H1 (cell line): ENCODE results near the gene GLYR1. TPM values are rescaled to one million over a fixed set of nuclear protein-coding genes. Genes with fewer than 3 reads are reported as not detected.

Experiments used
- CTCF ChIA-PET: fragments of 300-600 bp; sonication (Branson Sonifier 250); formaldehyde crosslinking; loops from one replicate; lab custom pipeline; 2021; ENCODE audit not compliant: partially characterized antibody; lab: Charles Lee
- POLR2A ChIA-PET: fragments of 300-600 bp; sonication (Branson Sonifier 250); formaldehyde crosslinking; loops from one replicate; lab custom pipeline; 2021; ENCODE audit warnings: inconsistent platforms; ENCODE audit not compliant: partially characterized antibody; lab: Charles Lee
- DNase-seq, 2 experiments: peaks; one replicate each; pipeline versions ENCODE4 v3.0.0 to v3.0.0-alpha.2; 2010 to 2022; ENCODE audit warnings: low spot score in 2 of 2, low read depth in 1 of 2, mixed read lengths in 1 of 2
- FAIRE-seq: peaks from 2 replicates; lab custom pipeline; 2011; peaks lifted over from hg19 to GRCh38; lab: Jason Lieb, UNC
- H2AFZ ChIP-seq: 2 replicates; pipeline ENCODE4 v1.8.1; 2012; ENCODE audit warnings: low read length, inconsistent platforms
- H2AK5ac ChIP-seq: 2 replicates; pipeline ENCODE4 v1.6.1; 2013; ENCODE audit warnings: low read depth, low read length
- H2BK120ac ChIP-seq: replicated peaks from 2 replicates; pipeline ENCODE3; 2013; ENCODE audit warnings: low read depth, low read length, inconsistent platforms
- H2BK12ac ChIP-seq: 2 replicates; pipeline ENCODE4 v1.6.1; 2013; ENCODE audit warnings: low read depth, low read length
- H2BK15ac ChIP-seq: 2 replicates; pipeline ENCODE4 v1.6.1; 2013; ENCODE audit warnings: low read length
- H2BK20ac ChIP-seq: 2 replicates; pipeline ENCODE4 v1.6.1; 2013; ENCODE audit warnings: low read length
- H2BK5ac ChIP-seq: 2 replicates; pipeline ENCODE4 v1.6.1; 2013; ENCODE audit warnings: low read depth, low read length
- H3K14ac ChIP-seq: 2 replicates; pipeline ENCODE4 v1.6.1; 2013; ENCODE audit warnings: inconsistent platforms; ENCODE audit not compliant: insufficient read length
- H3K18ac ChIP-seq: 2 replicates; pipeline ENCODE4 v1.6.1; 2013; ENCODE audit warnings: low read length; ENCODE audit errors: extremely low read depth
- H3K23ac ChIP-seq: 2 replicates; pipeline ENCODE4 v1.6.1; 2013; ENCODE audit warnings: inconsistent platforms; ENCODE audit not compliant: insufficient read length
- H3K23me2 ChIP-seq: 2 replicates; pipeline ENCODE4 v1.6.1; 2013; ENCODE audit warnings: low read depth, low read length
- H3K27ac ChIP-seq: 2 replicates; pipeline ENCODE4 v1.6.1; 2011; ENCODE audit warnings: low read depth, low read length, inconsistent platforms
- H3K27me3 ChIP-seq, 4 experiments: replicated peaks in 1 of 4; 1 replicate in 1 of 4; 2 replicates in 3 of 4; pipeline versions ENCODE4 v1.6.1 to v1.8.1; 2011 to 2013; ENCODE audit warnings: low read length in 3 of 4, mild to moderate bottlenecking in 3 of 4, inconsistent platforms in 2 of 4, mixed read lengths in 2 of 4, moderate library complexity in 1 of 4; ENCODE audit not compliant: control insufficient read depth in 3 of 4, insufficient read depth in 3 of 4; ENCODE audit errors: extremely low read depth in 1 of 4
- H3K36me3 ChIP-seq, 4 experiments: 2 replicates each; pipeline versions ENCODE4 v1.6.1 to v1.8.1; 2011 to 2013; ENCODE audit warnings: mild to moderate bottlenecking in 4 of 4, low read length in 3 of 4, moderate library complexity in 2 of 4, control low read depth in 1 of 4, inconsistent platforms in 1 of 4; ENCODE audit not compliant: insufficient read depth in 4 of 4, control insufficient read depth in 2 of 4
- H3K4ac ChIP-seq: replicated peaks from 2 replicates; pipeline ENCODE3; 2013; ENCODE audit warnings: low read length, low read depth, mixed read lengths, inconsistent platforms; ENCODE audit not compliant: insufficient read length
- H3K4me1 ChIP-seq, 4 experiments: replicated peaks in 1 of 4; 1 replicate in 1 of 4; 2 replicates in 3 of 4; pipeline versions ENCODE4 v1.6.1 to v1.8.1; 2011 to 2013; ENCODE audit warnings: low read length in 3 of 4, inconsistent platforms in 2 of 4, mixed read lengths in 1 of 4; ENCODE audit not compliant: insufficient read depth in 4 of 4, control insufficient read depth in 3 of 4
- H3K4me2 ChIP-seq, 2 experiments: 2 replicates each; pipeline versions ENCODE4 v1.6.1 to v1.8.1; 2011 to 2013; ENCODE audit warnings: low read depth in 2 of 2, low read length in 2 of 2, control low read depth in 1 of 2, inconsistent platforms in 1 of 2, mild to moderate bottlenecking in 1 of 2; ENCODE audit not compliant: insufficient read depth in 1 of 2
- H3K4me3 ChIP-seq, 4 experiments: fragments of 200-600, 300-600 bp in 1 of 4; sonication (generic), shearing (Covaris generic), sonication (Bioruptor Twin) in 1 of 4; 2 replicates each; pipeline versions ENCODE4 v1.5.1 to v1.8.1; 2011 to 2016; ENCODE audit warnings: low read length in 4 of 4, low read depth in 3 of 4, control low read depth in 2 of 4, inconsistent platforms in 2 of 4, mild to moderate bottlenecking in 2 of 4, mixed read lengths in 1 of 4, moderate library complexity in 1 of 4; ENCODE audit not compliant: insufficient read depth in 2 of 4; ENCODE audit errors: extremely low read depth in 1 of 4
- H3K56ac ChIP-seq: replicated peaks from 2 replicates; pipeline ENCODE3; 2013; ENCODE audit warnings: low read depth, mild to moderate bottlenecking, mixed read lengths, low read length, inconsistent platforms; ENCODE audit not compliant: insufficient read length
- H3K79me1 ChIP-seq: 2 replicates; pipeline ENCODE4 v1.6.1; 2013; ENCODE audit warnings: low read depth, low read length, control low read depth
- H3K79me2 ChIP-seq, 2 experiments: 2 replicates each; pipeline versions ENCODE4 v1.6.1 to v1.8.1; 2012 to 2013; ENCODE audit warnings: low read length in 2 of 2, mild to moderate bottlenecking in 2 of 2, inconsistent platforms in 1 of 2; ENCODE audit not compliant: insufficient read depth in 2 of 2, control insufficient read depth in 1 of 2
- H3K9ac ChIP-seq, 4 experiments: replicated peaks in 1 of 4; 1 replicate in 1 of 4; 2 replicates in 3 of 4; pipeline versions ENCODE4 v1.6.1 to v1.8.1; 2011 to 2013; ENCODE audit warnings: low read depth in 3 of 4, low read length in 3 of 4, control low read depth in 2 of 4, mild to moderate bottlenecking in 2 of 4, moderate library complexity in 2 of 4, inconsistent platforms in 1 of 4; ENCODE audit errors: extremely low read depth in 1 of 4
- H3K9me3 ChIP-seq, 2 experiments: 2 replicates each; pipeline versions ENCODE4 v1.6.1 to v1.8.1; 2012 to 2013; ENCODE audit warnings: mild to moderate bottlenecking in 2 of 2, moderate library complexity in 2 of 2, control low read depth in 1 of 2, inconsistent platforms in 1 of 2, low read depth in 1 of 2, low read length in 1 of 2, mixed read lengths in 1 of 2; ENCODE audit not compliant: insufficient read depth in 2 of 2
- H4K20me1 ChIP-seq, 2 experiments: replicated peaks in 1 of 2; 2 replicates each; pipeline versions ENCODE3 to v1.8.1; 2011 to 2013; ENCODE audit warnings: inconsistent platforms in 2 of 2, low read length in 2 of 2, mild to moderate bottlenecking in 1 of 2; ENCODE audit not compliant: insufficient read depth in 2 of 2, control insufficient read depth in 1 of 2
- H4K5ac ChIP-seq: 2 replicates; pipeline ENCODE4 v1.6.1; 2013; ENCODE audit warnings: low read length, low read depth, mixed read lengths, inconsistent platforms; ENCODE audit not compliant: insufficient read length
- H4K8ac ChIP-seq: 2 replicates; pipeline ENCODE4 v1.8.0; 2013; ENCODE audit warnings: mild to moderate bottlenecking, moderate library complexity, low read length, inconsistent platforms; ENCODE audit not compliant: insufficient read depth; ENCODE audit errors: extremely low read depth
- H4K91ac ChIP-seq: replicated peaks from 2 replicates; pipeline ENCODE3; 2013; ENCODE audit warnings: low read length, mixed read lengths, inconsistent platforms; ENCODE audit not compliant: insufficient read length
- NANOG ChIP-seq: IDR thresholded peaks from 2 replicates; pipeline ENCODE4 v1.6.1; 2011; ENCODE audit warnings: low read length, low read depth, mild to moderate bottlenecking, inconsistent platforms; ENCODE audit not compliant: insufficient read depth, poor library complexity, severe bottlenecking
- WGBS, 2 experiments: shearing (Covaris generic) in 1 of 2; methylation state at CpG; one replicate each; pipeline versions ENCODE4 v1.1.6 to v1.1.7; 2013 to 2015; ENCODE audit warnings: low lambda C conversion rate in 2 of 2, mixed read lengths in 2 of 2, inconsistent platforms in 1 of 2, low coverage in 1 of 2, missing lambda C conversion rate in 1 of 2; ENCODE audit not compliant: insufficient replicate concordance in 2 of 2, insufficient coverage in 1 of 2, insufficient read length in 1 of 2; ENCODE audit errors: extremely low coverage in 1 of 2, missing lambda C conversion rate in 1 of 2; 5-methylcytosine and 5-hydroxymethylcytosine counted together
- polyA plus RNA-seq, 7 experiments: library from polyadenylated mRNA; depleted of rRNA in 3 of 7; stranded (reverse) in 5 of 7; unstranded in 2 of 7; fragments of >200 nt in 5 of 7; fragments of 200-250 nt in 2 of 7; gene quantifications; 1 replicate in 5 of 7; 2 replicates in 1 of 7; 4 replicates in 1 of 7; pipeline versions ENCODE4 v1.2.1 to v1.2.3, GENCODE V29; 2011 to 2013; ENCODE audit warnings: missing spikeins in 2 of 7, mixed read lengths in 2 of 7
- total RNA-seq: library from RNA; stranded (reverse); fragmentation: NEBNext Ultra II Directional; extraction: Animal tissue kit (Norgen Biotek cat#: 25700); gene quantifications from 2 replicates; pipeline ENCODE4 v1.2.1, GENCODE V29; 2021

The GLYR1 gene
- total and polyA plus RNA-seq, 2 of the 8 experiments (the other 6 are each of a cell fraction or from before 2014, with no cell fraction given) = 50.2 to 115 TPM

DNA sequence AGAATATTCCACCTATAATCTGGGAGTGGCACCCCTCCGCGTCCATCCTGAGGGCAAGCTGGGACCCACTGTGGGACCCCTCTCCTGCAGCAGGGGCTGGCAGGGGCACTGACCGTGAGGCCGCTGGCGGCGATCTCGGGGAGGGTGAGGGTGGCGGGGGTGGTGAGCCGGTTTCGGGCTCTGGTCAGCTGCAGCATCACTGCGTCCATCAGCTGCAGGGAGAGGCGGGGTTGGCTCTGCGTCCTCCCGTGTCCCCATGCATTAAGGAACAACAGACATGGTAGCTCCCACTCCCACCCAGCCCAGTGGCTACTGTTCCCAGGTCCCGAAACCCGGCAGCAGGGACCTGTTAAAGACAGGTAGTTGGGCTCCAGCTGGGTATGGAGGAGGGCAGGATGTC lies 48.6 kb downstream of the GLYR1 start:
- DNase-seq (no peak), FAIRE-seq (no peak)
- Histone ChIP-seq H4K5ac (no peak overlapping the region), H3K36me3 (peaks cover 0 to 2% (median 0%) of the 10 kb centered on the region in 4 experiments; a peak in 3 of 8 replicates), H2BK20ac (no peak overlapping the region), H2BK15ac (no peak overlapping the region), H2AK5ac (no peak overlapping the region), H3K4me2 (no peak overlapping the region), H3K23ac (no peak overlapping the region), H3K9me3 (no peaks in the 10 kb centered on the region), H3K4ac (no peak overlapping the region), H2BK12ac (no peak overlapping the region), H3K27ac (no peak overlapping the region), H3K79me1 (no peaks in the 10 kb centered on the region), H3K18ac (no peak overlapping the region), H3K56ac (no peak overlapping the region), H3K4me3 (no peak overlapping the region), H3K23me2 (peaks cover 8% of the 10 kb centered on the region; the same call in 1 of the 2 replicates), H3K14ac (no peak overlapping the region), H4K91ac (no peak overlapping the region), H3K4me1 (peaks cover 0 to 14% (median 8%) of the 10 kb centered on the region in 4 experiments; a peak in 4 of 7 replicates), H3K79me2 (no peaks in the 10 kb centered on the region), H4K20me1 (peaks cover 0 to 5% of the 10 kb centered on the region in 2 experiments), H4K8ac (no peak overlapping the region), H2AFZ (no peak overlapping the region), H3K27me3 (no peaks in the 10 kb centered on the region), H2BK5ac (no peak overlapping the region), H3K9ac (no peak overlapping the region), H2BK120ac (no peak overlapping the region)
- POLR2A ChIA-PET = interaction anchor here (1.6 kb wide), 1 partner anchor 10 kb away, joined by 4 read pairs; no protein-coding TSS in a partner anchor
- CTCF ChIA-PET = interaction anchor here (0.9 to 1.2 kb wide), 2 partner anchors 32 to 81 kb away, joined by 3 read pairs; partner anchors contain the start of gene ZNF500
- no peak for TF ChIP-seq NANOG
- 86% methylated on average over 12 of the region's 16 CpGs; no CpG with 5 or more reads in 1 of the 2 experiments for WGBS, 2 experiments
